HG03457 (cell line): ENCODE data around the gene RRP1B.
"Not testable (repeated sequence)": the region's sequence is repeated elsewhere in the genome, so short reads cannot be mapped to it uniquely, and the experiment has no call there.

Source experiments
- ATAC-seq: cut with Tn5 transposase; IDR thresholded peaks from one replicate; pipeline ENCODE4 v1.9.1; 2021; ENCODE audit warnings: moderate number of reproducible peaks; ENCODE audit not compliant: unreplicated experiment

RRP1B gene

GRCh38 chr21:43699492-43699777 lies 40.1 kb downstream of the RRP1B start:
- ATAC-seq: not testable (repeated sequence)

GRCh38 chr21:43699933-43700599 lies 40.7 kb downstream of the RRP1B start:
- no peak for ATAC-seq

- no peak for ATAC-seq
These were observed 42.8 kb downstream of the RRP1B start for GRCh38 chr21:43701936-43702784.

- ATAC-seq: no peak
These were observed 43.4 kb downstream of the RRP1B start for GRCh38 chr21:43702785-43703034.

GRCh38 chr21:43703035-43703880 lies 43.9 kb downstream of the RRP1B start:
- ATAC-seq: no peak

- ATAC-seq: no peak
These were observed 48.1 kb downstream of the RRP1B start for GRCh38 chr21:43707462-43707861.

GRCh38 chr21:43708745-43709381 lies 49.5 kb downstream of the RRP1B start:
- ATAC-seq: no peak

GRCh38 chr21:43712268-43712942 lies 53.0 kb downstream of the RRP1B start:
- ATAC-seq: no peak

- ATAC-seq: not testable (repeated sequence)
These were observed 53.8 kb downstream of the RRP1B start for GRCh38 chr21:43713123-43713522.

- peak; percentile 35 for ATAC-seq
These were observed 57.2 kb downstream of the RRP1B start for GRCh38 chr21:43716376-43717165.

GRCh38 chr21:43717166-43717853 lies 58.0 kb downstream of the RRP1B start:
- no peak for ATAC-seq

- ATAC-seq: no peak
These were observed 58.9 kb downstream of the RRP1B start for GRCh38 chr21:43717967-43718871.

- peak; percentile 45 for ATAC-seq
These were observed 59.8 kb downstream of the RRP1B start, which contains the start of gene PDXK for GRCh38 chr21:43718872-43719747. TSS of gene PDXK (plus strand) at chr21:43719129. CDS start at chr21:43719295, 166 bp downstream.

GRCh38 chr21:43719748-43720538 lies 60.6 kb downstream of the RRP1B start:
- no peak for ATAC-seq

GRCh38 chr21:43720539-43721166 lies 61.3 kb downstream of the RRP1B start:
- ATAC-seq: no peak

GRCh38 chr21:43721206-43721605 lies 61.8 kb downstream of the RRP1B start:
- no peak for ATAC-seq
